Measurements from ENCODE around the gene RNU5D-1.

DNA sequence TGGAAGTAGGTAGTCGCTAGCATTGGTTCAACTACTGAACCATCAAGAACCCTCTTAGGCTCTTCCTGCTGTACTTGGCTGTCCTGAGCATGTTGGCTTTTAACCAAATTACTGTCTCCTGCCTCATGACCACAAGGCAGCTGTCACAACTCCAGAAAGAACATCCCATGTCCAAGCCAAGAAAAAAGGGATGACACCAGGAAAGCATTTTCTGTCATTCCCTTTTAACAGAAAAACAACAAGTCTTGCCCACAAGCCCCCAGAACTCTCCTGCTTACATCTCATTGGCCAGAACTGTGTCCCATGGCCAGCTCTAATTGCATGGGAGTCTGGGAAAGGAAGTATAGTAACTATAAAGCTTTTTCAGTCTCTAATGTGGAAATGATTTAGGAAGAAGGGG, 2.4 kb upstream of the RNU5D-1 start:
- TF ChIP-seq, protein P1, sequence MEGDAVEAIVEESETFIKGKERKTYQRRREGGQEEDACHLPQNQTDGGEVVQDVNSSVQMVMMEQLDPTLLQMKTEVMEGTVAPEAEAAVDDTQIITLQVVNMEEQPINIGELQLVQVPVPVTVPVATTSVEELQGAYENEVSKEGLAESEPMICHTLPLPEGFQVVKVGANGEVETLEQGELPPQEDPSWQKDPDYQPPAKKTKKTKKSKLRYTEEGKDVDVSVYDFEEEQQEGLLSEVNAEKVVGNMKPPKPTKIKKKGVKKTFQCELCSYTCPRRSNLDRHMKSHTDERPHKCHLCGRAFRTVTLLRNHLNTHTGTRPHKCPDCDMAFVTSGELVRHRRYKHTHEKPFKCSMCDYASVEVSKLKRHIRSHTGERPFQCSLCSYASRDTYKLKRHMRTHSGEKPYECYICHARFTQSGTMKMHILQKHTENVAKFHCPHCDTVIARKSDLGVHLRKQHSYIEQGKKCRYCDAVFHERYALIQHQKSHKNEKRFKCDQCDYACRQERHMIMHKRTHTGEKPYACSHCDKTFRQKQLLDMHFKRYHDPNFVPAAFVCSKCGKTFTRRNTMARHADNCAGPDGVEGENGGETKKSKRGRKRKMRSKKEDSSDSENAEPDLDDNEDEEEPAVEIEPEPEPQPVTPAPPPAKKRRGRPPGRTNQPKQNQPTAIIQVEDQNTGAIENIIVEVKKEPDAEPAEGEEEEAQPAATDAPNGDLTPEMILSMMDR (conservative IDR thresholded peaks at IDR 0.05), result no peak
- no peak for TF ChIP-seq ZFX (IDR thresholded peaks at IDR 0.05)

Measured in C4-2B (cell line).